GM19240 (cell line): ENCODE measurements around the gene KCTD15.

Experiments used
- DNase-seq: peaks from one replicate; pipeline ENCODE4 v3.0.0; 2011; ENCODE audit warnings: low spot score; ENCODE audit not compliant: insufficient read length

KCTD15 gene, protein sequence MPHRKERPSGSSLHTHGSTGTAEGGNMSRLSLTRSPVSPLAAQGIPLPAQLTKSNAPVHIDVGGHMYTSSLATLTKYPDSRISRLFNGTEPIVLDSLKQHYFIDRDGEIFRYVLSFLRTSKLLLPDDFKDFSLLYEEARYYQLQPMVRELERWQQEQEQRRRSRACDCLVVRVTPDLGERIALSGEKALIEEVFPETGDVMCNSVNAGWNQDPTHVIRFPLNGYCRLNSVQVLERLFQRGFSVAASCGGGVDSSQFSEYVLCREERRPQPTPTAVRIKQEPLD

GRCh38 chr19:33796164-33796875, at the start of gene KCTD15:
Gene KCTD15, plus strand, starts transcription at chr19:33796870. Its CDS starts 3,585 bp downstream, at chr19:33800455.
- DNase-seq, result no peak

DNA sequence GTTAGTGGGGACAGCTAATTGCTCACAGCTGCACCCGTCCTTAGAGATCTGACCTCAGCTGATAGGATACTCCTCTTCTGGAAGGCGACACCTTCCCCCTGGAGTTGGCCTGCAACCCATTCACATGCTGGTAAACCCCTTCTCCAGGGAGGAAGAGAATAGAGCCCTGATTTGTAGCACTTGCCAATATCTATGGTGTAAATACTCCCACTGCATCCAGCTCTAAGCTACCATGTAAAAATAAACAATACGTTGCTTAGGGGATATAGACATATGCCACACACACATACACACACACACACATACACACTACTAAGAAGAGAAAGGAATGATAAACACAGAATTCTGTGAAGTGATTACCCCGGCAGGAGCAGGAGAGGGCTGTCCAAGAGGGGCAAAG, 49.4 kb upstream of the KCTD15 start:
- no peak for DNase-seq

GRCh38 chr19:33748231-33748630, 48.4 kb upstream of the KCTD15 start:
- no peak for DNase-seq

DNA sequence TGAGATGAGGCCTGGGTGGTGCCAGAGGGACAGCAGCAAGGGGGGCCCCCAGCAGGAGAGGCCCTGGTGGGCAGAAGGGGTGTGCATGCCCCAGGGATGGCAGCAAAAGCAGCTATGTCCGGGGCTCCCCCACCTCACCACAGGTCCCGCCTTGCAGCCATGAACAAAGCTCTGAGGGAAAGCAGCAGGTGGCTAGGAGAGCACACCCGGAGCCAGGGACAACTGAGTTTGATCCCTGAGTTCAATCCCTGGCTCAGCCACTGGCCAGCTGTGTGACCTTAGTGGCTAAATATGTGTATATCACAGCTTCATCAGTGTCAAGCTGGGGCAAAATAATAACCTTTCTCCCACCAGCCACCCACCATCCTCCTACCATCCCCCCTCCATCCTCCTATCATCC, 47.7 kb upstream of the KCTD15 start:
- DNase-seq, result no peak

DNA sequence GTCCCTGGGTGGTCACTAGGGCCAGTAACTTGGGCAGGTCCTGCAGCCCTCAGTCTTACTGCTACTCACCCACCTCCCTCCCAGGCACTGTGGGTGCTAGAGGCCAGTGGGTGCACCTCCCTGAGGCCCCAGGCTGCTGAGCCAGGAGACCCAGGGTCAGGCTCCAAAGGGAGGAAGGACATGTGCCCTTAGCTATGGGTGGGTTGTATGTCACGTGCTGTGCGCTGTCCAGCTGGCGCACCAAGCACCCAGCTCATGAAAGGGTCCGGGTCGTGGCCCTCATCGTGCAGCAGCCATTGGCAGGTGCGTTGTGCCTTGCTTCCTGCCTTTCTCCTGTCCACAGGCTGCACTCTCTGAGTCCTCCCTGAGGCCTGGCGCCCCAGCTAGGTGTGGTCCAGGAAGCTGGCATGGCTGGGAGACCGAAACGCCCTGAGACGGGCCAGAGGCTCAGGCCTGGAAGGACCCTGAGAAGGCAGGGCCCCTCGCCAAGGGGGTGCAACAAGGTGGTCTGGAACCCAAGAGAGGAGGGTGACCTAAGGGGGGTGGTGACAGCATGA, 47.0 kb upstream of the KCTD15 start:
- DNase-seq, result no peak

- no peak for DNase-seq
Observed at GRCh38 chr19:33750587-33751435, 45.9 kb upstream of the KCTD15 start.

DNA sequence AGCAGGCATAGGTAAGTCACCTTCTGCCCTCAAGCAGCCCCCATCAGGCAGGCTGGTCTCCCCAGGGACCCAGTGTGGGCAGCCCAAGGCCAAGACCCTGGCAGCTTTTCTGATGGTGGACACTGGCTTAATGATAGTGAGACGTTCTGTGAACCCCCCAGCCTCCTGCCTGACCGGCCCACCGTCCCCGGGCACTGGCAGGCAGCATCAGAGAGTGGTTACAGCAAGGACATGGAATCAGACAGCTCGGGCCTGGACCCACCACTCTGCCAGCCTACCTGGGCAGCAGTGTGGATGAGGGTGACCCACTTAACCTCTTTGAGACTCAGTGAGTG, 45.3 kb upstream of the KCTD15 start:
- no peak for DNase-seq

DNA sequence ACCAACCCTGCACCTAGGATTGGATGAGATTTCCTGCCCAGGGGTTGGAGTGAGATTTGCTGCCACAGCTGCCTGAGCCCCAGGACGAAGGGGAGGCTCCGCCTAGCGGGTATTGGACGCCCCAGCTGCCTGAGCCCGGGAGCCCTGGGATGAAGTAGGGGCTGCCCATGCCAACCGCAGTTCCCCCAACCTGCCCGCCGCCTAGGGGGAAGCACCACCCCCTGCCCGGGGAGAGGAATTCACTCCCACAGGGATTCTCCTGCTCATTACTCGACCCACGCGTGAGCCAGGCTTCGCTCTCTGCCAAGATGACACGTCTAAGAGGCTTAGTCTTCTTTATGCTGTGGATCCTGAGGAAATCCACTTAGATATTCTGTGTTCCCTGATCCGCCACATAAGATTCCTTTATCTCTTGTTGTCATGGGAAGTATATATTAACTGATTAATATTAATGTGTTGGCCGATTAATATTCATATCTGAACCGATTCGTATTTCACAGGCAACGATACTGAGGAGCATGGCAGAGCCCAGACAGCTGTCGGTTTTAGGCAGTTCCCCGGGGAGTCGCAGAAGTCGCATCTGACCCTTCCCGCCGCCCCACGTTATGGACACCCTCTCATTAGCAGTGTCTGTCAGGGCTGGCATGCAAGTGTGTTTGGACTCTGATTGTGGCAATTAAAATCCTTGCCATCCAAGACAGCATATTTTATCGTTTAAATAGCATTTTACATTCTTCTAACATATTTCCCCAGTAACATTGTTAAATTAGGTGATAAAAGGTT, 44.5 kb upstream of the KCTD15 start:
- no peak for DNase-seq

GRCh38 chr19:33752945-33753344, 43.7 kb upstream of the KCTD15 start:
- DNase-seq, result no peak

GRCh38 chr19:33754361-33754760, 42.3 kb upstream of the KCTD15 start:
- no peak for DNase-seq

DNA sequence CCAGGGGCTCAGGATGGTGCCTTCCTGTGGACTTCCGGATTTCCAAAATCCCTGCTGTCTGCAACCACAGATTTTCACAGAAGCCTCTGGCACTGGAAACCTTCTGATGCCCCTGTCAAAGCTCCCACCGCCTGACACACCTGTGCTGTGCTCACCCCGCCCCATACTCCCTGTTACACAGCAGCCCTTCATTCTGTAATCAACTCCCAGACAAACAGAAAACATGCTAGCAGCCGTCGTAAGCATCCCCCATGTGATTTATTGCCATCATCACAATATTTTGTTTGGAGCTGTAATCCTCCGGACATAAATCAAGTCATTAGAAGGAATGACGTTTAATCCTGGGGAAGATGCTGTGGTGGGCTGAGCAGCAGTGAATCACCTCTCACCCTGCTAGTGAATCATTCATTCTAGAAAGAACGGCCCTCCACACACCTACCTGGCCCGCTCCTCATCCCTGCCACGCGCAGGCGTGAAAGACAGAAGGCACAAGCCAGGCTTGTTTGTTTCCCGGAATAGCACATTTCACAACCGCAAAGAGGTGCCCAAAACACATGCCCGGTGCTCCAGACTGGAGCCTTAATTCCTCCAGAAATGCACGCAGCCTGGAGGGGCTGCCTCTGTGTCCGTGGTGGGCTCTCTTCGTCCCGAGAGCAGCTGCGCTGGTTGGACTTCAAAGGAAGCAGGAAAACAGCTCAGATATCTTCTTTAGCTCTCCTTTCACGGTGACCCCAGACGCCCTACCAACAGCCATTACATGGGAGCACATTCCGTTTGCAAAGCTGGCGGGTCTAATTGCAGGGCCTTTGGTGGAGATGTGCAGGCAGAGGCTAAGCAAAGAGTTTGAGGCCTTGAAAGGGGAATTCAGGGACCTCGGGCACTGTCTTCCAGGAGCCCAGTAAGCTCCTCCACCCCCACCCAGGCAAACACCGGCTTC, 41.3 kb upstream of the KCTD15 start:
- DNase-seq, result no peak

- no peak for DNase-seq
Observed at GRCh38 chr19:33756177-33756576, 40.5 kb upstream of the KCTD15 start.

- no peak for DNase-seq
Observed at GRCh38 chr19:33758541-33759013, 38.1 kb upstream of the KCTD15 start.

DNA sequence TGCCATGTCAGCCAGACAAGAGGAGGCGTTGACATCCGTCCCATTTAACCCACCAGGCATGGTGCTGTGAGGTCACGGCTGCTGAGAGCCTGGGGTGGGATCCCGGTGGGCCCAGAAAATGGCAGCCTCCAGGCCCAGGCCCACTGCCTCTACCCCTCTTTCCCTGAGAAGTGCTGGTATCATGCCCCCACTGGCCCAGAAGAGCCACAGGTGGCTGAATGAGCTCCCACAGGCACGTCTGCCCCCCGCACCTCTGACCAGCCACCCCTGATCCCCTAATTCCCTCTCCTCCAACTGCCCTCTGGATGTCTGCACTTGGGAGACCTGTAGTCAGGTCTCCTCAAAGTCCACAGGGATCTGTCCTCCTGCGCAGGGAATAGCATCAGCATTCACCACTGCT, 37.3 kb upstream of the KCTD15 start:
- no peak for DNase-seq

DNA sequence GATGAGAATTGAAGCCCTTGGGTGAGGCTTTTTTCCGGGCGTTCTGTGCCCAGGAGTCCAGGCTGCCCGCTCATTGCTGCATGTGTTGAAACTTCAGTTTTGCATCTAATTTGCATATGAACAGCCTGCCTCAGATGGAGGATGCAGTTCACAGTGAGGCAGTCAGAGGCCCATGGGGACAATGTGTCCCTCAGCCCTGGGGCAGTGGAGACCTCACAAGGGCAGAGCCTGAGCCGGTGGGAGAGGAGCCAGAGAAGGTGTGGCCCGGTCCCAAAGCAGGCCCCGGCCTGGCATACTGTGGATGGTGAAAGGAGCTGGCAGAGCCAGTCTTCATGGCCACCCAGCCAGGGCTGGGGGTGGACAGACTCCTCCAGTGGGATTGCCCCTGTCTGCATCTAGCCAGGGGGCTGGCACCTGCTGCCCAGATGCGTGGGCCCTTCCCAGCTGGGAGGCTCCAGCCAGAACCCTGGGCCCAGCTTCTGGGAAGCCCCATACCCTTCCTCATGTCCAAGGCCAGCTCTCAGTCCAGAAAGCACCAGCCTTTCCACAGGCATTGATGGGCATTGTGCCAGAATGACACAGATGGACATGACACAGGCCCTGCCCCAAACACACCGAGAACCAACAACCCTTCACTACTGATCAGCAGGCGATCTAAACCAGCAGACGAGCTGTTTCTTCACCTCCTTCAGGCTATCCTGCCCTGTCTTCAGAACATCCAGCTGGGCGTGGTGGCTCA, 32.9 kb upstream of the KCTD15 start:
- DNase-seq, result no peak

GRCh38 chr19:33766623-33767022, 30.0 kb upstream of the KCTD15 start:
- DNase-seq, result no peak

DNA sequence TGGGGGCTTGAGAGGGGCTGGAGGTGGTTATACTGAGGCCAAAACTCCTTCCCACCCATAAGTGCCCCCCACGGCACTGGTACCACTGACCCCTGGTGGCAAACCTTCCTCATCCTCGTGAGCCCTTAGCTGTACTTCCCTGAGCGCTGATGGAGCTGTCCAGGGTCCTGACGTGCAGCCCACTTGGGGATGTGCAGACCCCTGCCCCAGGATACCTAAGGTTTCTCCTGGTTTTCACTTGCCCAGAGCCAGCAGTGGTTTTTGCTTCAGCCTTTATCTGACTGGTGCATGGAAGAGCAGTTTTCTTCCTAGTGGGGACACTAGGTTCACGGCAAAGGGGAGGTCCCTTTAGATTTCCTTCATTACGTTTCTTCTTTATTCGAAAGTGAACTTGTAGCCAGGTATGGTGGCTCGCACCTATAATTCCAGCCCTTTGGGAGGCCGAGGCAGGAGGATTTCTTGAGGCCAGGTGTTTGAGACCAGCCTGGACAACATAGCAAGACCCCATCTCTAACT, 28.7 kb upstream of the KCTD15 start:
- no peak for DNase-seq

DNA sequence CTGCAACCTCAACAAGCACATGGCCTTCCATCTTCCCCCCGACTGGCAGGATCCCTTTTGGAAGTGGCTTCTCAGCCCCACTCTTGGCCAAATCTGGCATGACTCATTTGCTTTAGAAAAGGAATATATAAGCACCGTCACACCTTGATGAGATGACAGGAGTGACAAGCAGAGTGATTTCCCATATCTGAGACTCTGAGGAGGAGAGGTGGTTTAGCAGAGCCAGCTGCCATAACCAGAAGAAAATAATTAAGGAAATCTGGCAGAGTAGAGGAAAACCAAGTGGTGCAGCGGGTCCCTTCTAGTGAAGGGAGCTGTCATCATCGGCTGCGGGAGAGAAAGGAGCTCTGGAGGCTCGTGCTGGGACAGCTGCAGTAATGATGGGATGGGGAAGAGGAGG, 27.5 kb upstream of the KCTD15 start:
- DNase-seq, result no peak

DNA sequence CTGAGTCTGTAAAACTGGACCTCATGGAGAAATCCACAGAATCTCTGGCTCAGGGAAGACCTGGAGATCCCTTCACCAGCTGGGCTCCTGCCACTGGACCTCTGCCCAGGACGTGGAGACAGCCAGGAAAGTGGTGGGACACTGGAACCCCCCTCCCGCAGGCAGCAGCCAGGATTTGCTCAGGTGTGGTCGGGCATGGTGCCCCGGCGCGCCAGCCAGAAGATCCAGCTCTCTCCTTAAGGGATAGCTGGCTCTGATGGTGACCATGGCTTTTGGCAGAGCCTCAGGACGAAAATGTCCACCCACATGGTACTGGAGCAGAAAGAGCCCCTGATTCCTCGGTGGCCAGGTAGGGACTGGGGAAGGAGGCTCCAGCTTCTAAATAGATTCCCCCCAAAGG, 26.6 kb upstream of the KCTD15 start:
- no peak for DNase-seq
